Measurements from ENCODE around the gene TOMM34. TPM values are rescaled to one million over a fixed set of nuclear protein-coding genes. Genes with fewer than 3 reads are reported as not detected.

TOMM34 gene
- total RNA-seq, 1 experiment from 2014 or later: 105 TPM

DNA sequence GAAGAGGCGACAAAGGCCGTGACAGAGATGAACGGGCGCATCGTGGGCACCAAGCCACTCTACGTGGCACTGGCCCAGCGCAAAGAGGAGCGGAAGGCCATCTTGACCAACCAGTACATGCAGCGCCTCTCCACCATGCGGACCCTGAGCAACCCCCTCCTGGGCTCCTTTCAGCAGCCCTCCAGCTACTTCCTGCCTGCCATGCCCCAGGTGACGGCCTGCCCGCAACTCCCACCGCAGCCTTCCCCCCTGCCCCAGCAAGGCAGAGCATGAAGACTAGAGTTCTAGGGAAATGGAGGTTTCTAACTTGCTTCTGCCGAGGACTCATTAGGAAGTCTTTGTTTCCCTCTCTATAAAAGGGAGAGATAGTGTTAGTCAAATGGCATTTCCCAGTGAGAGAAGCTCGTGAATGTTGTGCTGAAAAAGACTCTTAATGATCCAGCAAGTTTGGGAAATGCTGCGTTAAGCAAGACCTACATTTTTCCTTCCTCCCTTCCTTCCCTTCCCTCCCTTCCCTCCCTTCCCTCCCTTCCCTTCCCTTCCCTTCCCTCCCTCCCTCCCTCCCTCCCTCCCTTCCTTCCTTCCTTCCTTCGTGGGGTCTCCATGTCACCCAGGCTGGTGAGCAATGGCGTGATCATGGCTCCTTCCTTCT lies 29.6 kb downstream of the TOMM34 start:
- no peak for DNase-seq (ENCODE audit: low spot score)

DNA sequence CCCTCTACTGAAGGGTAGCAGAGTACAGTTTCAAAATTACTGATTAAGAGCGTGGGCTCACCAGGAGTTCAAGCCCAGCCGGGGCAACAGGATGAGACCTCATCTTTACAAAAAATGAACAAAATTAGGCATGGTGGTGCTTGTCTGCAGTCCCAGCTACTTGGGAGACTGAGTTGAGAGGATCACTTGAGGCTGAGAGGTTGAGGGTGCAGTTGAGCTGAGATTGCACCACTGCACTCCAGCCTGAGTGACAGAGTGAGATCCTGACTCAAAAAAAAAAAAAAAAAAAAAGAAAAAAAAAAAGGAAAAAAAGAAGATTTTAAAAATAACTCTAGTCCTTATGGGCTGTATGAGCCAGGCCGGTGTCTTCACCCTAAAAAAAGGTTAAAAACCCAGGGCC lies 31.6 kb downstream of the TOMM34 start:
- DNase-seq (ENCODE audit: low spot score): no peak

DNA sequence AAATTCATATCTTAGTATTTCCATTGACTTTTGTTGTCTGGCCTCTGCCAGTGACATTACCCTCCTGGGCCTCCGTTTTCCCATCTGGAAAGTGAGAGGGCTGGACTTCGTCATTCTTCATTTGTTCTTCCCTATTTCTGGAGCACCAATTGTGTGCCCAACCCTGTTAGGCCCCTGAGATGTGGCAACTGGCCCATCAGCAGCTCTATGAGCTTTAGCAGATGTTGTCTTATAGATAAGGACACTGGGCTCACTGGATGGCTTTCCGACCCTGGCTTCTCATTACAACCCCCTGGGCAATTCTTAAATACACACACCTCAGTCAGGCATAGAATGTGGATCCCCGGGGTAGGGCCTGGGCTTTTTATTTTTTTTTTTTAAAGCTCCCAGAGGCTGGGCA lies 35.7 kb downstream of the TOMM34 start:
- no peak for DNase-seq (ENCODE audit: low spot score)

DNA sequence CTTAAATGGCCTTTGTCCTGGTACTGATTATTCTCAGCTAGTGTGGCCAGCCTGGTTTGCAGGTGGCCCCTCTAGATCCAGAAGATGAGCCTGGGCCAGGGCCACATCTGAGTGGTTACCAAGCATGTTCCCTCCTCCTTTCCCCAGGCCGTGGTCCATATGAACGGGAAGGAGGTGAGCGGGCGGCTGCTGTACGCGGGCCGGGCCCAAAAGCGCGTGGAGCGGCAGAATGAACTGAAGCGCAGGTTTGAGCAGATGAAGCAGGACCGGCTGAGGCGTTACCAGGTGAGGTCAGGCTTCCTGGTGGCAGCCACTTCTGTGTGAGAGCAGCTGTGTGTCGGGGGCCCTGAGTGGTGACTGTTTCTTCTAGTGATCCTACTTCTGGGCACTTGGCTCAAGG lies 38.8 kb downstream of the TOMM34 start:
- no peak for DNase-seq (ENCODE audit: low spot score)

DNA sequence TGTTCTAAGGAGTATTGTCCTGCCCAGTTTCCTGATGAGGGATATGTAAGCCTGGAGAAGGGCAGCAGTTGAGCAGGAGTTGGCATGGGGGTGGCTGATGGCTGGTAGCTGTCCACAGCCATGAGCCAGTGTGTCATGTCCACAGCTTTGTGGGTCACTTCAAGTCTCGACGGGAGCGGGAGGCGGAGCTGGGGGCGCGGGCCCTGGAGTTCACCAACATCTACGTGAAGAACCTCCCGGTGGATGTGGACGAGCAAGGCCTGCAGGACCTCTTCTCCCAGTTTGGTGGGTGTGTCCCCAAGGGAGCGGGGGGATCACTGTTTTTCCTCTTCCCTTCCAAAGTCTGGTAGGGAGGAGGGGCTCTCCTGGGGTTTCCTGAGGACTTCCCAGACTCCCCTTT lies 41.4 kb downstream of the TOMM34 start:
- no peak for DNase-seq (ENCODE audit: low spot score)

DNA sequence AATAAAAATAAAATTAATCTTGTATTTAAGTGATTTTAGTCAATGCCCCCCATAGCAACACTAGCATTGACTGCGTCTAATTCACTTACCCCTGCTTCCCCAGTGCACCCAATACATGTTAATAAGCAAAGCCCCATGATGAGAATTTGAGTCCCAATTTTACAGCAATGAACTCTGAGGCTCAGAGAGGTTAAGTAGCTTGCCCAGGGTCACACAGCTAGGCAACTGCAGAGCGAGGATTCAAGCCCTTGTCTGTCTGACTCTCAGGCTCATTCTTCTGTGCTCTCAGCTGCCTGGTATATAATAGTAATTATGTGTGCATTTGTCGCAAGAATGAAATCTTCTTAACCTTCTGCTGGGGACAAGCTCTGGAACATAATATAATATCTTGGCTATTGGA lies 41.9 kb downstream of the TOMM34 start:
- DNase-seq (ENCODE audit: low spot score): no peak

DNA sequence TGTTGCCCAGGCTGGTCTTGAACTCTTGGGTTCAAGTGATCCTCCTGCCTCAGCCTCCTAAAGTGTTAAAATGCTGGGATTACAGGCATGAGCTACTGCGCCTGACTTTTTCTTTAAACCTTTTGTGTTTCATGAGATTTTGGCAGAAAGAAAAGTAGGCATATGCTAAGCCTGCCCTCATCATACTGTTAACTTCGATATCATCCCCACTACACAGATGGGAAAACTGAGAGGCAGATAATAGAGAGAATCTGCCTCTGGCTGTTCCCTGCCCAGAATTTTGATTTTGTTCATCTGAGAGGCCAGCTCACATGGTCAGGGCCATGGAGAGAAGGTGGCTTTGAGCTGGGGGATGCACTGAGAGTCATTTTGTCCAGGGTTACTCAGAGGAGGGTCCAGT lies 42.8 kb downstream of the TOMM34 start:
- no peak for DNase-seq (ENCODE audit: low spot score)

DNA sequence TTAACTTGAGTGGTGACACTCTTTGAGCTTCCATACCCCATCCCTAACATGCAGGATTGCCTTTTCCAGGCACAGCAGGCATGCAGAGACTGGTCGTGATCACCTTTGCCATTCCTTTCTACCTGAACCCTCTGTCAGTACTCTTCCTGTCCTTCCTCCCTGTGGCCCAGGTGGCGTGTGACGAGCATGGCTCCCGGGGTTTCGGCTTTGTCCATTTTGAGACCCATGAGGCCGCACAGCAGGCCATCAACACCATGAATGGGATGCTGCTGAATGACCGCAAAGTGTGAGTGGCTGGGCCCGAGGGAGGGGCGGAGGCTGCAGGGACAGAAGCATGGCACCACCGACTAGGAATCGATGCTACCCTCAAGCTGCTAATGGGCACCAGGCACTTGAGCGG lies 43.6 kb downstream of the TOMM34 start:
- no peak for DNase-seq (ENCODE audit: low spot score)

DNA sequence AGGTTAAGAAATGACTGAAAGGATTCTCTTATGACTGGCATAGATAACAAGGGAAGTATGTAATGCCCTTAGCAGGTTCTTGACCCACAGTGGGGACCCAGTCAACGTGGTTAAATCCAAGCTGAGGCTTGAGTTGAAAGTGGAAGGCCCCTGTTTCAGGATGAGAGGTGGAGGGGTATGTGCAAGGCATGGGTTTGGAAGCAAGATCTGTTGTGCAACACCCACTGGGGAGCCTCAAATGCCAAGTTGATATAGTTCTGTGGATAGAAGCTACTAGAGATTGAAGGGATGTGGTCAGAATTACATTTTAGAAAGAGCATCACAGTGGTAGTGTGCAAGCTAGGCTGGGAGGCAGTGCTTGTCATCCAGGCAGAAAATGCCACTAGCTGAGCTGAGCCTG lies 45.3 kb downstream of the TOMM34 start:
- no peak for DNase-seq (ENCODE audit: low spot score)

DNA sequence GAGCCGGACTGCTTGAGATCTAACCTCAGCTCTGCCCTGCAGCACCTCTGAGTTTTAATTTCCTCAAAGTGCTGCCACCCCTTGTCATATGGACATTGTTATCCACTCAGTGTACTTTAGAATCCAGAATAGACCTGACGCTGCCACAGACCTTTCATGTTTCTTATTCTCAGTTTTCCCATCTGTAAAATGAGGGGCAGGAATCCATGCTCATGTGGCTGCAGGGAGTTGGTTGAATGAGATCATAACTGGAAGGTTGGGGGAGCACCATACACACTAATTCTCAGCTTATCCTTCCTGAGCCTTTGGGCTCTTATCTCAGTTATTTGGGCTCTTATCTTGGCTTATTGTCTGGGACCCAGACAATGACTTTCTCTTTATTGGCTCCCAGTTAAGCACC lies 48.0 kb downstream of the TOMM34 start:
- no peak for DNase-seq (ENCODE audit: low spot score)

DNA sequence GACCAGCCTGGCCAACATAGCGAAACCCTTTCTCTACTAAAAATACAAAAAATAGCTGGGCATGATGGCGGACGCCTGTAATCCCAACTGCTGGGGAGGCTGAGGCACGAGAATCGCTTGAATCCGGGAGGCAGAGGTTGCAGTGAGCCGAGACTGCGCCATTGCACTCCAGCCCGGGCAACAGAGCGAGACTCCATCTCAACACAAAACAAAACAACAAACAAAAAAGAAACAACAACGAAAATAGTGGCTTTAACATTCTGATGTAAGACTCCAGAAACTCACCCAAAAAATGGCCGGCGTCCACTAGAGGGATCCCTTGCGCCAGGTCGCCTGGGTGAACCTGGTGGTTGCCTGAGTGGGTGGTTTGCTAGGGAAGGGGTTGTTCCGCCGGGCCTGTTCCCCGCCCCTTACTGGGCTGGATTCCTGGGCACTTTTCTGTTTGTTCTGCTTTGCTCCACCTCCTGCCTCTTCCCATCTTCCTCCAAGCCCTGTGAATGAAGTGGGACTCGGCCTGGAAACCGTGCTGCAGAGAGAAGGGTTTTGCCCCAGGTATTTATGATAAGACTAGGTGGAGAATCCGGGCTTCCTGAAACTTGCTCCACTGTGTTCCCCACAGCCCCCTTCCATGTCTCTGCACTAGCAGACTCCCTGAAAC lies 48.8 kb downstream of the TOMM34 start:
- peak; percentile 51 for DNase-seq (ENCODE audit: low spot score)

DNA sequence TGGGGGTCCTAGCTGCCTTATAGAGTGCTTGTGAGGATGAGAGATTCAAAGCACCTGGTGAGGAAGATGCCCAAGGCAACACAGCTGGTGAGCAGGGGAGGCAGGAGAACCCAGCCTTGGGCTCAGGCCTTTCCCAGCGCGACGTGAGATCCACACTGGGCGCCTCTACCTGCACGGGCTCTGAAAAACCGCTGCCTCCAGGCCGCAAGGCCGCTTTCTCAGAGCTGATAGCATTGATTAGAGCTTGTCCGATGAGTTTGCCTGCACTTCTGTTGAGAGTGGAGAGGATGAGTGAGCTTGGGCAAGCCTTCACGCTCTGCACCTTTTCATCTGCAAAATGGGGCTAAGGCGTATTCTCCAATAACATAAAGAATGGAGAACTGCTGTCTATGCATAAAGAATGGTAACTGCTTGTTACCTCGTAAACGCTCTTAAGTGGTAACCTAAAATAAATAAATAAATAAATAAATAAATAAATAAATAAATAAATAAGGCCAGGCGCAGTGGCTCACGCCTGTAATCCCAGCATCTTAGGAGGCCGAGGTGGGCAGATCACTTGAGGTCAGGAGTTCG lies 49.4 kb downstream of the TOMM34 start:
- DNase-seq (ENCODE audit: low spot score): no peak

DNA sequence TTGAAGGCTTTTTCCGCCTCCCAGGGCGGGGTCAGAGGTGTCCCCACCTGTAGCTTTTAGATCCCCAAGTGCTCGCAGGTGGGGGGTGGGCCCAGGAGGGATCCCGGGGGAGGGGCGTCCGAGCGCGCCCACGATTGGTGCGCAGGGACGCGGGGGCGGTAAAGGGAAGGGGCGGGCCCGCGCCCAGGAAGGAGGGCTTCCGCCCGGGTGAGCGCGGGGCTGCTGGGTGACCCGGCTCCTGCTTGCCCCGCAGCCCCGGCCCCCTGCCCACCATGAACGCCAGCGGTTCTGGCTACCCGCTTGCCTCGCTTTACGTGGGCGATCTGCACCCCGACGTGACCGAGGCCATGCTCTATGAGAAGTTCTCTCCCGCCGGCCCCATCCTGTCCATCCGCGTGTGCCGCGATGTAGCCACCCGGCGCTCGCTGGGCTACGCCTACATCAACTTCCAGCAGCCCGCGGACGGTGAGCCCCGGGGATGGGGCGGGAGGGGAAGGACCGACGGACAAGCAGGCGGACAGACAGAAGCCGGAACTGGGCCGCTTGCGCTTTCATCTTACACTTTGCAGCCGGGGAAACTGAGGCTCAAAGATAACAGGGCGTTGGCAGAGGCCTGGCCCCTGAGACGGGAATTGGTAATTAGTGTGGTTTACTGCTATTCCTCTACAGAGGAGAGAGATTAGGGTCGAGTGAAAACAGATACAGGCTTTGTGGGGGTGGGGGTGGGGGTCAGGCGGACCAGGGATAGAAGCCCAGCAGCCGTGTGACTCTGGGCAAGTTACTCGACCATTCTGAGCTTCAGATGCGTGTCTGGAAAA lies 50.1 kb downstream of the TOMM34 start, which contains the start of gene PABPC1L:
Gene PABPC1L (plus strand): TSS at position 189 of the 818 bp plus-strand sequence. CDS start 84 bp downstream, at position 273.
- DNase-seq (ENCODE audit: low spot score): peak; percentile 28

DNA sequence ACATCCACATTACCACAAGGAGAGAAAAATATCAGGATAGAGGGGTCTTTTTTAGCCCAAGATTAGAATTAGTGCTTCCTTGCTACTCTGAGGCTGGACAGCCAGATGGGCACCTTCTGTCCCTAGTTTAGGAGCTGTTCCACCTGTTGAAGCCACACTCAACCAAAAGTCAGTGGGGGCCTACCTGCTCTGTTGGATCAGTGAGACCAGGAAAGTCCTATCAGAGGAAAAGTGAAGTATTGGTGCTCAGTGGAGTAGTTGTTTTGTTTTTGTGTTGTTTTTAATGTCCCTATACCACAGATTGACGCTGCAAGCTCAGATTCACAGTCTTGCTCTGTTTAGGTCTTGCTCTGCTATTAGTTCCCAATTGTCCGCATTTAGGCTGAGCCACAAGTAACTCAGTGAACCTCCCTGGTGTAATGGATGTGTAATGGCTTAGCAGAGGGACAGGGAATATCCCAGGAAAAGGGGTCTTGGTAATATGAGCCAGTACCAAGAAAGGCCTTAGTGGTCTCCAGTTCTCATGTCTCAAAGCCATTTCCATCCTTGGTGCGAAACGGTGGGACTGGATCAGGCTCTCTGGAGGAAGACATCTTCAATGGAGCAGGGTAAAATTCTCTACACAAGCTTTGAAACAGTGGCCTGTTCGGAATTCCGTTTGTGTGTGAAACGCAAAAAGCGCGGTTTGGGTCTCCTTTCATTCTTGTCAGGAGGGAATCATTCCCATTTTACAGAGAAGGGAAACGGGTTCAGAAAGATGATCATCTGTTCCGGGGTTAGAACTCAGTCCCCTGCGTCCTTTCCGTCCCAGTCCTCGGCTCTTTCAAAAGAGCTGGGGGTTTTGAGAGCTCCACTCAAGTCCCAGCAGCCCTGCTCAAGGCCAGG lies 51.0 kb downstream of the TOMM34 start:
- DNase-seq (ENCODE audit: low spot score): no peak

DNA sequence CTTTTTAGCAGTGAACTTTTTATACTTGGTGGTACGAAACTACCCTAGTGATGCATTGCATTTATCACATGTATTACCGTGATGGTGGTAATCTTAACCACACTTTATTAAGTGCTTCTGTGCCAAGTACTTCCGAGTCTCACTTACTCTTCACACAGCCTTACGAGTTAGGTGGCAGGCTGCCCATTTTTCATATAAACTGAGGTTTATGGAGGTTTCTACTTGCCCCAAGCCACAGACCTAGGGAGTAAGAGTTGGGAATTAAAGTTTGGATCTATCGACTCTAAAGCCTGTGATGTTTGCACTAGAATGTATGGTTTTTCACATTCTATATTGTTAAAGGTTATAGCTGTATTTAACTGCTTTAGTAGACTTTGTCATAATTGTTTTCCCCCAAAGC lies 55.8 kb downstream of the TOMM34 start:
- no peak for DNase-seq (ENCODE audit: low spot score)

DNA sequence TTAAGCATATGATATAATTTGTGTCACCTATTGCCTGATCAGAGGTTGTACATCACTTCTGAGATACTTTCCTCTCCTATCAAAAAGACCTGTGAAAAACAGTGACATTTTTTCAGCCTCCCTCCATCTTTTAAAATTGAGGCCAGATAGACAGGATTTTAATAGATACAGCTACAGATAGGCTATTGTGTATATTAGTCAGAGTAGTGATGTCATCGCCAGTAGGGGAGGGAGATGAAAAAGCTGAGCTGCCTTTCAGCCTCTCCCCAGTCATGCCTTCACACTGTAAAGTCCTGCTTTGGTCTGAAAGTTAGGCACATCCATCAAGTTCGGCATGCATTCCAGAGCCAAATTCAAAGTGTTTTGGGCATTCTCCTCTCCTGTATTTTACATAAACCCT lies 58.2 kb downstream of the TOMM34 start:
- DNase-seq (ENCODE audit: low spot score): peak; percentile 52

DNA sequence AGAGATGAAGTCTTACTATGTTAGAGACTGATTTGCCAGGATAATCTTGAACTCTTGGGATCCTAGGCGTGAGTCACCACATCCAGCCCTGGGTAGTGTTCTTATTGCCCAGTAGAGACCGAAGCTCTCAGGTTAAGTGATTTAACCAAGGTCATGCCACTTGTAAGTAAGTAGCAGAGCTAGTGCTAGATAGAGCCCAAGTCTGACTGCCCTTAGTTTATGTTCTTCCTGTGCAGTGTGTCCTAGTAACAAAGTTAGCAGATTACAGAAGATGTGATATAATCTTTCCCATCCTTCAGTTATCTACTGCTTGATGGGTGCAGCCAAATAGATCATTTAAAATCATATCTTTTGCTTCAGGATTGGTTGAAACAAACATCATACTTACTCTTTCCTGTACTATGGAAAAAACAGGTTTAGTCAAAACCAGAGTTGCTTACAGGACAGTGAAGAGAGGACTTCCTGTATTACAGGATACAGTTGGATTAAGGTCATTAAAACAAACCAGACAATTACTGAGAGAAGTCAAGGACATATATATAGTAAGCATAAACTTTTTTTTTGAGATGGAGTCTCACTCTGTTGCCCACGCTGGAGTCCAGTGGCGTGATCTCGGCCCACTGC lies 59.9 kb downstream of the TOMM34 start:
- DNase-seq (ENCODE audit: low spot score): no peak

DNA sequence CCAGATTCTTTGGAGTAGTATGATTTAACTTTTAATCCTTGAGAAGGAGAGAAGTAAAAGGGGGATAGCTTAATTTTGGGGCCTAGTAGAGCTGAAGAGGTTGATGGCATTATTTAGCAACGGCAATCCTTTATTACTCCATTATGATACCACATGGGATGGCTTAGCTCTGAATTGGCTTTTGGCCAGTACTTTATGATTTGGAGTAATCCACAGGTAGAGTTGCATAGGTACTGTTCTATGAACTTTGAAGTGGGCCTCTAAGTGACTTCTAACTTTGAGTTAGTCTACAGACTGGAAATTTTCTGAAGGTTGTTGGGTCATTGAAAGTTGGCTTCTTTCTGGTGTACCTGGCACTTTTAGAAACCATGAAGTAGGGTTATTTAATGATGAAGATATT lies 63.1 kb downstream of the TOMM34 start:
- no peak for DNase-seq (ENCODE audit: low spot score)

DNA sequence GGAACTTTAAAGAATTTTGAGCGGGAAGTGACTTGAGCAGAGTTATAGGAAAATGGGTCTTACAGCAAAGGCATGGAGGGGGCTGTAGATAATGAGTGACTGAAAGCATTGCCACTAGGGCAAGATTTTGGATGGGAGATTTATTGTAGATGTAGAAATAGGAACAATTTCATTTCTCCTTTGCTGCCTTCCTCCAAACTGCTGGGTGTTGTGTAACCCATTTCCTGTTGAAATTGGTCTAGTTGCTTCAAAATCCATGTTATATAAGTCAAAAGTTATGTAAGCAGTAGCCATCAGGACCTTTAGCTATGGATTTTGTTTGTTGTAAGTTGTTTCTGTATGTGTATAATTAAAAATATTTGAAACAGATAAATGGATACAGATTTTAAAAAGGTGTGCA lies 63.6 kb downstream of the TOMM34 start:
- DNase-seq (ENCODE audit: low spot score): no peak

DNA sequence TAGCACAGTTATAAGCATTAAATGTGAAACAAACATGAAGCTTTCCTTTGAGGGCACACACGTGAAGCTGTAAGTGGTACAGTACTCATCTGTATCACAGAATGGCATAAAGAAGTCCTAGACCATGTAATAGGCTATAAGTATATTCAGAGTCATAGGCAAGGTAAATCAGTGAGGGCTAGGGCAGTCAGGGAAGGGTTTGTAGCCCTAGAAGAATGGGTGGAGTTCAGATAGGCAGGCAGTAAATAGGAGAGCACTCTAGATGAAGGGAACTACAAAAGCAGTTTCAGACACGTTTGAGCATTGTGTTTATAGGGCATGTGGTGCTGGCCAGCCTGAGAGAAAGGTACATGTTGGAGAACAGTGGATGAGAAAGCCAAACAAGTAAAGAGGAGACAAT lies 65.2 kb downstream of the TOMM34 start:
- no peak for DNase-seq (ENCODE audit: low spot score)
